ENCODE measurements around the gene SLC25A44.

GRCh38 chr1:156157966-156158365 lies 35.9 kb upstream of the SLC25A44 start:
- TF ChIP-seq CTCF (IDR thresholded peaks at IDR 0.05; ENCODE audit: control extremely low read depth in 1 of 3, insufficient read depth in 1 of 3, low read depth in 1 of 3, low read length in 3 of 3) (no peak), MAFK (IDR thresholded peaks at IDR 0.05; ENCODE audit: low read depth, low read length) (no peak), TEAD4 (IDR thresholded peaks at IDR 0.05; ENCODE audit: low read depth, low read length) (no peak), YY1 (IDR thresholded peaks at IDR 0.05; ENCODE audit: low read depth, low read length) (no peak), TAF1 (IDR thresholded peaks at IDR 0.05; ENCODE audit: low read depth, low read length) (no peak), ATF2 (IDR thresholded peaks at IDR 0.05; ENCODE audit: low read length) (no peak), RFX5 (IDR thresholded peaks at IDR 0.05; ENCODE audit: borderline replicate concordance, low read depth, low read length) (no peak), POLR2A (IDR thresholded peaks at IDR 0.05; ENCODE audit: control extremely low read depth in 1 of 2, low read depth in 2 of 2, low read length in 2 of 2) (no peak), EP300 (IDR thresholded peaks at IDR 0.05; ENCODE audit: borderline replicate concordance in 1 of 2, low read depth in 2 of 2, low read length in 2 of 2) (no peak), BCL11A (IDR thresholded peaks at IDR 0.05; ENCODE audit: low read depth in 2 of 2, low read length in 2 of 2) (no peak), SIRT6 (IDR thresholded peaks at IDR 0.05; ENCODE audit: low read length) (no peak), RNF2 (IDR thresholded peaks at IDR 0.05; ENCODE audit: borderline replicate concordance, low read depth, low read length, missing control alignments, poor library complexity, severe bottlenecking) (no peak), NANOG (IDR thresholded peaks at IDR 0.05; ENCODE audit: insufficient read depth, low read depth, low read length, poor library complexity, severe bottlenecking) (no peak)
